ENCODE measurements around the gene C12orf42.

DNA sequence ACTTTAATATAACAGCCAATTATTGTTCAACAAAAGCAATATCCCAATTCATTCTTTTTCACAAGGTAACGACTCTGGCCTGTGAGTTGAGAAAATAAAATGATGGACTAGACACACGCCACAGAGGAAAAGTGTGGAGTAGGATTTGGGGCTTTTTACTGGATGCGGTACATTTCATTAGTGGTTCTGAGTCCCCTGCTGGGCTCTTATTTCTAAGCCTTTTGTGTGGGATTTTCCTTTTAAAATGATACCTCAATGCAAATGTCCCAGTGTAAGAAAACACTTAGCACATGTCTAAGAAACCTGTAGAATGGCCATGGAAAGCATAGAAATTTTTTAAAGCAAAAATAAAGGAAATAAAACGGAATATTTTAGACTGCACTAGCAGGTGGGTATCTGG is 73.4 kb downstream of the C12orf42 start:
- TF ChIP-seq, protein P1, sequence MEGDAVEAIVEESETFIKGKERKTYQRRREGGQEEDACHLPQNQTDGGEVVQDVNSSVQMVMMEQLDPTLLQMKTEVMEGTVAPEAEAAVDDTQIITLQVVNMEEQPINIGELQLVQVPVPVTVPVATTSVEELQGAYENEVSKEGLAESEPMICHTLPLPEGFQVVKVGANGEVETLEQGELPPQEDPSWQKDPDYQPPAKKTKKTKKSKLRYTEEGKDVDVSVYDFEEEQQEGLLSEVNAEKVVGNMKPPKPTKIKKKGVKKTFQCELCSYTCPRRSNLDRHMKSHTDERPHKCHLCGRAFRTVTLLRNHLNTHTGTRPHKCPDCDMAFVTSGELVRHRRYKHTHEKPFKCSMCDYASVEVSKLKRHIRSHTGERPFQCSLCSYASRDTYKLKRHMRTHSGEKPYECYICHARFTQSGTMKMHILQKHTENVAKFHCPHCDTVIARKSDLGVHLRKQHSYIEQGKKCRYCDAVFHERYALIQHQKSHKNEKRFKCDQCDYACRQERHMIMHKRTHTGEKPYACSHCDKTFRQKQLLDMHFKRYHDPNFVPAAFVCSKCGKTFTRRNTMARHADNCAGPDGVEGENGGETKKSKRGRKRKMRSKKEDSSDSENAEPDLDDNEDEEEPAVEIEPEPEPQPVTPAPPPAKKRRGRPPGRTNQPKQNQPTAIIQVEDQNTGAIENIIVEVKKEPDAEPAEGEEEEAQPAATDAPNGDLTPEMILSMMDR (conservative IDR thresholded peaks at IDR 0.05; ENCODE audit: low read depth, low read length): no peak
- TF ChIP-seq, protein P2, sequence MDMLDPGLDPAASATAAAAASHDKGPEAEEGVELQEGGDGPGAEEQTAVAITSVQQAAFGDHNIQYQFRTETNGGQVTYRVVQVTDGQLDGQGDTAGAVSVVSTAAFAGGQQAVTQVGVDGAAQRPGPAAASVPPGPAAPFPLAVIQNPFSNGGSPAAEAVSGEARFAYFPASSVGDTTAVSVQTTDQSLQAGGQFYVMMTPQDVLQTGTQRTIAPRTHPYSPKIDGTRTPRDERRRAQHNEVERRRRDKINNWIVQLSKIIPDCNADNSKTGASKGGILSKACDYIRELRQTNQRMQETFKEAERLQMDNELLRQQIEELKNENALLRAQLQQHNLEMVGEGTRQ (IDR thresholded peaks at IDR 0.05; ENCODE audit: low read depth, low read length): no peak

Data from IMR-90 (cell line).